Neural progenitor cell (in vitro differentiated cells): Measurements from ENCODE around the gene MARK3. TPM values are rescaled to one million over a fixed set of nuclear protein-coding genes. Genes with fewer than 3 reads are reported as not detected.

Source experiments
- DNase-seq: peaks from one replicate; pipeline ENCODE4 v3.0.0-alpha.2; 2016; ENCODE audit warnings: low spot score
- H2AFZ ChIP-seq: fragments of 200-600 bp; sonication (generic); replicated peaks from 2 replicates; pipeline ENCODE4 v1.6.1; 2016; ENCODE audit warnings: antibody characterized with exemption
- H3F3A ChIP-seq: fragments of 200-600 bp; sonication (generic); 2 replicates; pipeline ENCODE4 v1.6.1; 2016; ENCODE audit warnings: antibody characterized with exemption, low read depth
- H3K27ac ChIP-seq: fragments of 200-600 bp; sonication (generic); 2 replicates; pipeline ENCODE4 v1.5.1; 2016; ENCODE audit warnings: mild to moderate bottlenecking
- H3K27me3 ChIP-seq: fragments of 200-600 bp; sonication (generic); 2 replicates; pipeline ENCODE4 v1.6.1; 2016; ENCODE audit warnings: mild to moderate bottlenecking, moderate library complexity
- H3K36me3 ChIP-seq: fragments of 200-600 bp; sonication (generic); 2 replicates; pipeline ENCODE4 v1.5.1; 2016
- H3K4me1 ChIP-seq: fragments of 200-600 bp; sonication (generic); 2 replicates; pipeline ENCODE4 v1.6.1; 2016; ENCODE audit warnings: mixed run types
- H3K4me2 ChIP-seq: fragments of 200-600 bp; sonication (generic); 2 replicates; pipeline ENCODE4 v1.6.1; 2016
- H3K4me3 ChIP-seq: fragments of 200-600 bp; sonication (generic); 2 replicates; pipeline ENCODE4 v1.5.1; 2016
- H3K79me2 ChIP-seq: fragments of 200-600 bp; sonication (generic); 2 replicates; pipeline ENCODE4 v1.6.1; 2016; ENCODE audit warnings: low read depth
- H3K9ac ChIP-seq: fragments of 200-600 bp; sonication (generic); 2 replicates; pipeline ENCODE4 v1.6.1; 2016
- H3K9me3 ChIP-seq: fragments of 200-600 bp; sonication (generic); 2 replicates; pipeline ENCODE4 v1.5.1; 2016; ENCODE audit warnings: low read depth
- H4K20me1 ChIP-seq: fragments of 200-600 bp; sonication (generic); 2 replicates; pipeline ENCODE4 v1.6.1; 2016; ENCODE audit warnings: low read depth
- H3K27ac Mint-ChIP-seq: 3 replicates; pipeline ENCODE4 v1.8.0; 2021; ENCODE audit warnings: mixed read lengths
- H3K27me3 Mint-ChIP-seq: 2 replicates; pipeline ENCODE4 v1.8.0; 2022; ENCODE audit warnings: low read depth, mild to moderate bottlenecking, inconsistent platforms, moderate library complexity, mixed read lengths; ENCODE audit not compliant: insufficient read depth
- H3K36me3 Mint-ChIP-seq: 3 replicates; pipeline ENCODE4 v1.8.0; 2021; ENCODE audit warnings: mixed read lengths
- H3K4me1 Mint-ChIP-seq: 3 replicates; pipeline ENCODE4 v1.8.0; 2021; ENCODE audit warnings: mixed read lengths
- H3K4me3 Mint-ChIP-seq: 3 replicates; pipeline ENCODE4 v1.8.0; 2021; ENCODE audit warnings: mild to moderate bottlenecking, moderate library complexity, mixed read lengths
- H3K9me3 Mint-ChIP-seq: 3 replicates; pipeline ENCODE4 v1.8.0; 2020; ENCODE audit warnings: mixed read lengths
- CTCF ChIP-seq: fragments of 200-600 bp; sonication (generic); IDR thresholded peaks from 2 replicates; pipeline ENCODE4 v1.5.1; 2017; ENCODE audit warnings: antibody characterized with exemption, mild to moderate bottlenecking
- EZH2 ChIP-seq: fragments of 200-600 bp; sonication (generic); IDR thresholded peaks from 2 replicates; pipeline ENCODE4 v1.6.1; 2017; ENCODE audit warnings: antibody characterized with exemption, mild to moderate bottlenecking, moderate library complexity
- EZH2phosphoT487 ChIP-seq: fragments of 200-600 bp; sonication (generic); IDR thresholded peaks from 2 replicates; pipeline ENCODE4 v1.6.1; 2017; ENCODE audit warnings: antibody characterized with exemption
- total RNA-seq: library from RNA; depleted of rRNA; stranded (reverse); fragments of >200 nt; gene quantifications from 2 replicates; pipeline ENCODE4 v1.2.3, GENCODE V29; 2015; ENCODE audit warnings: low replicate concordance

Gene MARK3
- total RNA-seq, 1 donor from 2014 or later = 80.7 TPM

GRCh38 chr14:103428723-103429556, 43.7 kb downstream of the MARK3 start:
- no peak overlapping the region for H3K4me3 Mint-ChIP-seq
- H3K36me3 Mint-ChIP-seq = peaks cover 10% of the 10 kb centered on the region
- H3K9me3 Mint-ChIP-seq = no peaks in the 10 kb centered on the region
- H3K27ac Mint-ChIP-seq = no peak overlapping the region
- no peak overlapping the region for H2AFZ ChIP-seq
- peaks cover 13% of the 10 kb centered on the region for H3K4me1 Mint-ChIP-seq
- peaks cover 86% of the 10 kb centered on the region for H3K79me2 ChIP-seq
- H3K9me3 ChIP-seq = no peaks in the 10 kb centered on the region
- H3K27me3 Mint-ChIP-seq = peaks cover 5% of the 10 kb centered on the region
- no peaks in the 10 kb centered on the region for H3K36me3 ChIP-seq
- no peak overlapping the region for H3K27ac ChIP-seq
- H4K20me1 ChIP-seq = peaks cover 31% of the 10 kb centered on the region
- DNase-seq = no peak
- H3K4me1 ChIP-seq = peaks cover 12% of the 10 kb centered on the region
- H3K9ac ChIP-seq = no peak overlapping the region
- no peak overlapping the region for H3K4me2 ChIP-seq
- H3F3A ChIP-seq = peaks cover 8% of the 10 kb centered on the region
- no peaks in the 10 kb centered on the region for H3K27me3 ChIP-seq
- TF ChIP-seq CTCF = no peak
- no peak for TF ChIP-seq EZH2
- no peak overlapping the region for H3K4me3 ChIP-seq

- Histone ChIP-seq H3K4me3 (no peak overlapping the region), H3K9me3 (no peaks in the 10 kb centered on the region), H3K79me2 (peaks cover 88% of the 10 kb centered on the region), H3K4me1 (peaks cover 12% of the 10 kb centered on the region), H3K9ac (no peak overlapping the region), H3K27ac (no peak overlapping the region), H3K36me3 (no peaks in the 10 kb centered on the region), H3K4me2 (no peak overlapping the region), H3F3A (peaks cover 6% of the 10 kb centered on the region), H4K20me1 (peaks cover 31% of the 10 kb centered on the region), H3K27me3 (no peaks in the 10 kb centered on the region), H2AFZ (no peak overlapping the region)
- no peak for DNase-seq
- Mint-ChIP-seq H3K27ac (no peak overlapping the region), H3K36me3 (peaks cover 13% of the 10 kb centered on the region), H3K4me3 (no peak overlapping the region), H3K4me1 (peaks cover 13% of the 10 kb centered on the region), H3K27me3 (peaks cover 5% of the 10 kb centered on the region), H3K9me3 (no peaks in the 10 kb centered on the region)
- TF ChIP-seq EZH2 (no peak), EZH2phosphoT487 (no peak), CTCF (no peak)
These were observed 45.1 kb downstream of the MARK3 start for GRCh38 chr14:103430358-103430757.

GRCh38 chr14:103432627-103433026, 47.4 kb downstream of the MARK3 start:
- no peak overlapping the region for H3K4me2 ChIP-seq
- no peak overlapping the region for H3K9ac ChIP-seq
- H3K79me2 ChIP-seq = peaks cover 95% of the 10 kb centered on the region
- H3K27me3 ChIP-seq = no peaks in the 10 kb centered on the region
- Mint-ChIP-seq H3K27ac (no peak overlapping the region), H3K4me3 (no peak overlapping the region), H3K27me3 (peaks cover 2% of the 10 kb centered on the region), H3K36me3 (peaks cover 20% of the 10 kb centered on the region), H3K9me3 (no peaks in the 10 kb centered on the region), H3K4me1 (peaks cover 3% of the 10 kb centered on the region)
- no peak overlapping the region for H2AFZ ChIP-seq
- H3K36me3 ChIP-seq = no peaks in the 10 kb centered on the region
- no peaks in the 10 kb centered on the region for H3K4me1 ChIP-seq
- no peaks in the 10 kb centered on the region for H3F3A ChIP-seq
- H4K20me1 ChIP-seq = peaks cover 11% of the 10 kb centered on the region
- H3K9me3 ChIP-seq = no peaks in the 10 kb centered on the region
- TF ChIP-seq CTCF (no peak), EZH2phosphoT487 (no peak), EZH2 (no peak)
- no peak overlapping the region for H3K4me3 ChIP-seq
- no peak for DNase-seq
- no peak overlapping the region for H3K27ac ChIP-seq
